Body of pancreas (tissue), 4 donors: ENCODE data around the gene SLCO1B1.

Experiments
- POLR2A ChIP-seq, 3 donors: fragments of 450-650 bp; IDR thresholded peaks; one replicate each; pipeline ENCODE4 v1.6.1; 2016; ENCODE audit warnings: antibody characterized with exemption in 3 of 3, mild to moderate bottlenecking in 2 of 3
- TF ChIP-seq, protein P1 (sequence below), 7 experiments: fragments of 450-650 bp in 4 of 7; fragments of 200-600 bp in 3 of 7; sonication (generic) in 3 of 7; IDR thresholded peaks; one replicate each; pipeline ENCODE4 v1.5.1; 2016 to 2019; ENCODE audit warnings: antibody characterized with exemption in 7 of 7

DNA sequence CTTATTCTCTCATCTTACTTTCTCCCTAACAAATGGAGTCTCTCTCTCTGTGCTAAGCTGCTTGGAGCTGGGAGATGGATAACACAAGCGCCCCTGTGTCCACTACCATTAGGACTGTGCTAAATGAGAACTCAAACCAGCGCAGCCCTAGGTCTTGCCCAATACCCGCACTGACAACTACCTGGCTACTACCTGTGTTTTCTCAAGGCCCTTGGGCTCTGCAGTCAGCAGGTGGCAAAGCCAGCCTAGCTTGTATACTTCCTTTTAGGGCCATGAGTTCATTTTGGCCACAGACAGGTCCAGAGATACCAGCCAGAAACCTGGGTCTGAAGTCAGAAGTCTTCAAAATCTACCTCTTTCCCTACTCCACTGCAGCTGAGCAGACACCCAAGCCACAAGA lies 13.0 kb upstream of the SLCO1B1 start:
- TF ChIP-seq, protein P1, sequence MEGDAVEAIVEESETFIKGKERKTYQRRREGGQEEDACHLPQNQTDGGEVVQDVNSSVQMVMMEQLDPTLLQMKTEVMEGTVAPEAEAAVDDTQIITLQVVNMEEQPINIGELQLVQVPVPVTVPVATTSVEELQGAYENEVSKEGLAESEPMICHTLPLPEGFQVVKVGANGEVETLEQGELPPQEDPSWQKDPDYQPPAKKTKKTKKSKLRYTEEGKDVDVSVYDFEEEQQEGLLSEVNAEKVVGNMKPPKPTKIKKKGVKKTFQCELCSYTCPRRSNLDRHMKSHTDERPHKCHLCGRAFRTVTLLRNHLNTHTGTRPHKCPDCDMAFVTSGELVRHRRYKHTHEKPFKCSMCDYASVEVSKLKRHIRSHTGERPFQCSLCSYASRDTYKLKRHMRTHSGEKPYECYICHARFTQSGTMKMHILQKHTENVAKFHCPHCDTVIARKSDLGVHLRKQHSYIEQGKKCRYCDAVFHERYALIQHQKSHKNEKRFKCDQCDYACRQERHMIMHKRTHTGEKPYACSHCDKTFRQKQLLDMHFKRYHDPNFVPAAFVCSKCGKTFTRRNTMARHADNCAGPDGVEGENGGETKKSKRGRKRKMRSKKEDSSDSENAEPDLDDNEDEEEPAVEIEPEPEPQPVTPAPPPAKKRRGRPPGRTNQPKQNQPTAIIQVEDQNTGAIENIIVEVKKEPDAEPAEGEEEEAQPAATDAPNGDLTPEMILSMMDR (IDR thresholded peaks at IDR 0.05) = no peak
- no peak for TF ChIP-seq POLR2A (IDR thresholded peaks at IDR 0.05)
